ENCODE data around the gene DPCD.
"Not testable (repeated sequence)": the region's sequence is repeated elsewhere in the genome, so short reads cannot be mapped to it uniquely, and the experiment has no call there.

Gene DPCD

DNA sequence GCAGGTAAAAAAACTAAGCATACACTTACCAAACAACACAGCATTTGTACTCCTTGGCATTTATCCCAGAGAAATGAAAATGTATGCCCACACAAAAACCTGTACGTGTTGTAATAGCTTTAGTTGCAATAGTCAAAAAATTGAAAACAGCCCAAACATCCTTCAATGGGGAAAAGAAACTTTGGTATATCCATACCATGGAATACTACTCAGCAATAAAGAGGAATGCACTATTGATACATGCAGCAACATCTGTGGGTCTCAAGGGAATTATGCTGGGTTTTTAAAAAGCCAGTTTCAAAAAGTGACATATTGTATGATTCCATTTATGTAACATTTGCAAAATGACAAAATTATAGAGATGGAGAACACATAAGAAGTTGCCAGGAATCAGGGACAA lies 35.4 kb downstream of the DPCD start:
- DNase-seq, result no peak

DNA sequence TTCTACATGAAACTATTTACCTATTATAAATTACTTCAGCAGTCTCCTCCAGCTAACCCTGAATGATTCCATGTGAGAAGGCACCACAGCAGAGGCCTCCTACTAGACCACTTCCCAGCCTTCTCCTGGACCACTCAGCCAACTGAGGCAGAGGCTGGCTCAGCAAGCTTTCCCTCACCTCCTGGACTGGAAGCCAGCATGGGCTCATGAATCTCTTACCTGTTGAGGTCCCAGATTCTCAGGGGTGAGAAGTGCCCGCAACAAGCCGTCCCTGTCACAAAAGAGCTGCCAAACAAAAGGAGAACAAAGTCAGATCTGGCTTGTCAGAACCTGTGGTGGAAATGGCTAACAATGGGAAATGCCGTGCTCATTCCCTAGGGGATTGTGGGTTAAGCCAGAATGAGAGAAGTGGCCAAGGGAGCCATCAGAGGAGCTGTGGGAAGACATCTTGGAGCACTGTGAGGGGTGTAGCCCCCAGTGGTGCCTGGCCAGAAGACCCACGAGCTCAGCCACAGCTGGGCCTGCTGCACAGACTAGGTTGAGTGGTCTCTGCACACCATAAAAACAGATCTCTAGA lies 36.5 kb downstream of the DPCD start:
- no peak for DNase-seq

DNA sequence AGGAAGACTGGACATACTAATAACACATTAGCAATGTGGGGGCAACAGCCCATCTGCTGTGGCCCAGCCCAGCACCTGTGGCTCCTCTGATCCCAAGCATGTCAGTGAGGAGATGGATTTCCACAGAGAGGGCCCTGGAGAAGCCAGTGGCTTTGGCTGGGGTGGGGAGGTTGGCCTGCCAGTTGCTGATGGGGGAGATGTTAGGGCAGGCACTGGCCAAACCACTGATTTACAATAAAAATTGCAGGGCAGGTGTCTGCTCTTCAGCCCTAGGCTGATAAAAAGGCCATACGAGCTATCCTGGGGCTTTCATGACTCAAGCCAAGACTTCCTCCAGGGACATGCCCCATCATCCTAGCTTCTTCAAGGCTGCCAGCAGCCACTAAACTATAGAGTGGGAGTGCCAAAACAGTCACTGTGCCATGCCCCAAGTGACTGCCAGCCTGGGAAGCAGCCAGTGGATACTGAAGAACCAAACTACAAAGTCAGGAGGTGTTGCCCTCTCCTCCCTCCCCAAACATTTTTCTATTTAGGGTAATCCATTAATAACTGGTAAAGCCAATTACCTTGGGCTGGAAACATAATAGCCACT lies 37.8 kb downstream of the DPCD start:
- no peak for DNase-seq

DNA sequence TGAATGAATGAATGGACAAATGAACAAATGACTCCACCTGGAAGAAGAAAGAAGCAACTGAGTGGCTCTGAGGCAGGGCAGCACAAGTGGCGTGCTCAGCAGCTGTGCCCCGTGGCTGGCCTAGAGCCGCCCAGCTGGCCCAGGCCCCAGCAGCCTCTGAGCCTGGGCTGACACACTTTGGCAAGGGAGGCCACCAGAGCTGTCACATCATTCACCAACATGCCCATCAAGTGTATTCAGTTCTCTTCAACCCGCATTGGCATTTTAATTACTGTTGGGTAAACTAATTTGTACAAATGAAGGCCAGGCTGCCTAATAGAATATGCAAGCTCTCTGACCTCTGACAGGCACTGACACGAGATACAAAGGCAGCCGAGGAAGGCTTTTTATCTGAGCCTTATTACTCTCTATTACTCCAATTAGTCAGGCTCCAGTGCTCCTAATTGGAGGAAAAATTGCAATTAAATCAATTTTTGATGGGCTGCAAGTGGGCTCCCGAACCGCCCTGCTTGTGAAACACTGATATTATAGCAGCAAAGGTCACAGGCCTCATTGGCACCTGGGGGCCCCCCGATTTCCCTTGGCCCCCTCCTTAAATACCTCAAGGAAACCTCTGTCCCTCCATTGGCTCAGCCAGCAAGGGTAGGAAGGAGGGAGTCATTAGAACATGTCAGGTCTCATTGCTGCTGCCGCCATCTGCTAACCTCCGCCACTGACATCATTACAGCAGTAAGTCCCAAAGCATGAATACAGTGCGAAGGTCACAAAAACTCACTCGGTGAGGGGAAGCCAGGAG lies 41.9 kb downstream of the DPCD start:
- DNase-seq, result no peak

DNA sequence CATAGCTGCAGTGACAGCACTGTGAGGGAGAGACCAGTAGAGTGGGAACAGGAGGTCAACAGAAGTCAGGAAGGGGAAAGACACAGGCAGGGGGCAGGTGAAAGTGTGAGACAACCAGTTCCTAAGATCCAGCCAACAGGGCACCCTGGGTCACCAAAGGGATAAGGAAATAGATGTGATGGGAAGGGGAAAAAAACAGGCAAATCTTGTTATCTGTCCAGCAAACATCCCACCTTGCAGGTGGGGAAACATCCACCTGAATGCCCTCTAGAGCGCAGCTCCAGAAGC lies 42.5 kb downstream of the DPCD start:
- DNase-seq, result no peak

DNA sequence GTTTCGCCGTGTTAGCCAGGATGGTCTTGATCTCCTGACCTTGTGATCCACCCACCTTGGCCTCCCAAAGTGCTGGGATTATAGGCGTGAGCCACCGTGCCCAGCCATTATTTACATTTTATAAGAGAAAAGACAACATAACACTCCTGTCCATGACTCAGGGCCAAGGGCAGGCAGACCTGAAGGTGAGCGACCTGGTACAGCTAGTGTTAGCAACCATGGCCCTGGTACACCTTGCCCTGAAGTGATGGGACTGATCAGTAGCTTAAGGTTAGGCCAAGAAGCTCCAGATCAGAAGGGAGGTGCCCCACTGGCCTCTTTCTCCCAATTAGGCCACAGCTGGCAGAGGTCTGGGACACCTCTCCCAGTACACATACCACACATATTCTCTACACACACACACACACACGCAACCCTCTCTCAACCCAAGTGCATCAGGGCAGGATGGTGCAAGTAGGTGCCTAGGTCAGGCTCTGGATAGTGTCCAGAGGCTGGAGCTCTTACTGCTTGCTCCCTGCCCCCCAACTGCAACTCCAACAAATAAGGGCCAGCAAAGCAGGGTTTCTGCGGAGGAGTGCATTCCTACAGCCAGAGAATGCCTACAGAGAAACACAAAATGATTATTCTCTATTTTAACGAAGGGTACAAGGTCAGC lies 43.8 kb downstream of the DPCD start:
- DNase-seq, result no peak

DNA sequence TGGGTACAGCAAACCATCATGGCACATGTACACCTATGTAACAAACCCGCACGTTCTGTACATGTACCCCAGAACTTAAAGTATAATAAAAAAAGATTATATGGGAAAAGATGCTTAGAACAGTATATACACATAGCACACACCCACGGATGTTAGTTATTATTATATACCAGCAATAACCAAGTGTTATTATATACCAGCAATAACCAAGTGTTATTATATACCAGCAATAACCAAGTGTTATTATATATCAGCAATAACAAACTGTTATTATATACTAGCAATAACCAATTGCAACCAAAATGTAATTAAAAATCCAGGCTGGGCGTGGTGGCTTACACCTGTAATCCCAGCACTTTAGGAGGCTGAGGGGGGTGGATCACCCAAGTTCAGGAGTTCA lies 45.4 kb downstream of the DPCD start:
- DNase-seq, result not testable (repeated sequence)

DNA sequence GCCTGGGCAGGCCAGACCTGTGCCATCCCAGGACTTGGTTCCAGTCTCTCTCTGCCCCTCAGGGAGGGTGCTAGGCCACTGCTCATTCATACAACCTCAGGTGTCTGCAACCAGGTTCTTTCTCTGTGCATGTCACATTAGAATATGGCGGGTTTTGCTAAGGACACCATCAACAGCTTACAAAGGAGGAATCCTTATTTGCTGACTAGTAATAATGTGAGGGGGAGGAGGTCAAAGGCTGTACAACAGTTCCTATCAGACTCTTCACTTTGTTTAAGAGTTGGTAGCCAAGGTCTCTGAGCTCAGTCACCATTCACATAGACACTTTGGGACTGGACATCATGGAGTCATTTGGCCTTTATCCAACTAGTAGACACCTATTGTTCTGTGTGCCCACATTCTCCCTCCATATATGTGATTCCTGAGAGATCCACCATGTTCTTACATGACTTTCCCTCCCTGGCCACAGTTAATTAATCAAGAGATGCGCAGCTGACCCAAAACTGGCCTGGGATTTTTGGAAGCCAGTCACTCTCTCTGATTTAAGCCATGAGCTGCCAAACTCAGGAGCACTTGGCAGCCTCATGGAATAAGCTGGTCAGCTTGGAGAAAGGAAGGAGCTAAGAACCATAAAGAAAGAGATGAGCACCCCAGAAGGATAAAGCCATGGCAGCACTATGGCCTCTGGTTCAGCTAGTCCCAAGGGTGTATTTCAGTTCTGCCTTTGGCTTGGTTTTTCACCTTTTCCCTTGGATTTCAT lies 51.2 kb downstream of the DPCD start:
- DNase-seq, result no peak

DNA sequence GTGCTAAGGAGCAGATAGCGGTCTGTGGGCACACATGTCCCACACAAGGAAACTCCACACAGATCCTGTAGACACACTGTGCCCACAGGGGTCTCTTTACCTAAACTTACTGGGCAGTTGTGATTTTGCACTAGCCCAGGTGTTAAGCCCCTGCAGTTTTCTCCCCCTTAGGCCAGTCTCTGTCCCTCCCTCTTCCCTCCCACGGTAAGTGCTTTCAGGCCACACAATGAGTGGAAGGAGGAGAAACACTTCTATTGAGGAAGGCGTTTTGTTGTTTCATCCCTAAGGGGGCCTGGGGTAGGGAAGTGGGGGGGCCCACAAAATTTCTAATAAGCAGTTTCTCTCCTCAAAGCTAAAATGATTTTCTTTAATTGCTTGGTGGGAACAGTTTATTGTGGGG lies 55.4 kb downstream of the DPCD start:
- no peak for DNase-seq

DNA sequence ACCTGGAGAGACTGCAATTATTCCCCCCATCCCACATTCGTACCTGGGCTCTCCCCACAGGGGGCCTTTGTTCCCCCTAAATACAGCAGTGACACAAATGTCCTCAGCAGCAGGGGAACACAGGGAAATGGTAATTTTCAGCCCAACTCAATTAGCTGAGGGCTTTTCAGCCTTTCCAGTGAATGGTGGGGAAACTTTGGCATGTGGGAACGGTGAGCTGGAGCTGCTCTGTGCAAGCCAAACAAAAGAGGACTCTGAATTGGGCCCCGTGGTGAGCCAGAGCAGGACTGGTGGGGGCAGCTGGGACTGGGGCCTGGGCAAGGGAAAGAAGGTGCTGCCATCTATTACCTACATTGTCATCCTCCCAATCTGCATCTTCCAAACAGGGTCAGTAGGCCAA lies 55.9 kb downstream of the DPCD start:
- DNase-seq, result no peak

DNA sequence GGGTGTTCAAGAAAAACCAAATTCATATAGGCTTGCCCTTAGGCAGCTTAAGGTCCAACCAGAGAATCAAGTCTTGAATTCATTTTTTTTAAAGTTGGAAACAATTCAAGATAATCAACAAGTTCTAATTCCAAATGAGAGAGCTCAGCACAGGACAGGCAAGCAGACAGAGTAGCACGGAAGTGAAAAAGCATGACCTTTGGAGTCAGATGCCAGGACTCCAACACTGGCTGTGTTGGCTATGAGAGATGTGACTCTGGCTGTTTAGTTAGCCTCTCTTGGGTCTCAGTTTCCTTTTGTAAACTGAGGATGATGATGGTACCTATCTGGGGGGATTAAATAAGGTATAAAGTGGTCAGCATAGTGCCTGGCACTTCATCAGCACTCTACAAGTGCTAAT lies 57.5 kb downstream of the DPCD start:
- no peak for DNase-seq

DNA sequence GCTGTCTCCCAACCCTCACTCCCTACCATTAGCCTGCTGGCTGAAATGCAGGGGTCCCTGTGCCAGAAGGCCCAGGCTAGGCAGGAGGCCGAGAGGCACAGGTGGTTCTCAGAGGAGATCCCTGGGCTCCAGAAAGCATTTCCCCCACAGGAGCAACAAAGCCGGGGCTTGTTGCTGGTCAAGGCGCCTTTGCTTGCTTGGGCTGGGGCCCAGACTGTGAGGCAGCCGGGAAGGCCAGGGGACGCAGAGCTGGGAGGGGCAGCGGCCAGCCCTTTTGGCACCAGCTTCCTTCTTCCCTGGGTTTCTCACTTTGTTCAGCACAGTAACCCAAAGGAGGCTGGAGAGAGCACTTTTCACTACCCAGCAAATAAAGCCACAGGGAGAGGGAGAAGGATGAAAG lies 58.2 kb downstream of the DPCD start:
- DNase-seq, result no peak

DNA sequence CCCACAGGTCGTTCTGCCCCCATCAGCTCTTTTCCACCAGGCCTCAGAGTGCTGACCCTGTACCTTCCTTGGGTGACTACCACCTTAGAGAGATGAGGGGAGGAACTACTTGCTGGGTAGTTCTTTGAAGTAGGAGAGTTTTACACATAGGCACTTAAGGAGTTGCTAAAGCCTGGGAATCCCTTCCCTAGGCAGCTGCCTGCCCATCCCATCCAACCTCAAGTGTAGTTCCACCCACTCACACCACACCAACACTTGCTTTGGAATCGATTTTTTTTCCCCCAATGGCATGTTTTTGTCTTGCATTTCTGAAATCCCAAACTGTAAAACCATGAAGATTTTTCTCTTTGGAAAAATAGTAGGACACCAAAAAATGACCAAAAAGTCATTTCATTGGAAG lies 59.1 kb downstream of the DPCD start:
- no peak for DNase-seq

DNA sequence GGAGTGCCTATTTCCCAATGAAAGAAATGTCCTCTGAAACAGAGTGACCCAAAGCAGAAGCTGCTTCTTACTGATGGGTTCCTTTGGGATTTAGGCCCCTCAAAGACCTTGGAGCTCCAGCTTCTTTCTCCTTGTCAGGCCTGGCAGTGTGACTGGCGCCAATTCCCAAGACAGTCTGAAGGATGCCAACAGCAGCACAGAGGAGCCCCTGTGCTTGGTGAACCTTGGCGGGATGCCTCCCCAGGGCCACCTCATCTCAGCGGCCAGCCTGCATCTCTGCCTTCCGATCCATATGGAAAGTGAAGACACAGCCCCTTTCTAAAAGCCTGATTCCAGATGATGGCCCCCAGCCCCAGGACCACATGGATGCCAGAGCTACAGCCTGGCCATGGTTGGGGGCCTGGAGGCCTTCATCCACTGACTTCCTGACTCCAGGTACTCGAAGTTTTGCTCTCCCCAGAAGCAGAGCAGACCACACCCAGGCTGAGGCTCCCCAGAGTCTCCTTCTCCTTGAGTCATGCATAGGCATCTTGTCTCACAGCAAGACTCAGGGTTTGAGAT lies 61.5 kb downstream of the DPCD start:
- no peak for DNase-seq

DNA sequence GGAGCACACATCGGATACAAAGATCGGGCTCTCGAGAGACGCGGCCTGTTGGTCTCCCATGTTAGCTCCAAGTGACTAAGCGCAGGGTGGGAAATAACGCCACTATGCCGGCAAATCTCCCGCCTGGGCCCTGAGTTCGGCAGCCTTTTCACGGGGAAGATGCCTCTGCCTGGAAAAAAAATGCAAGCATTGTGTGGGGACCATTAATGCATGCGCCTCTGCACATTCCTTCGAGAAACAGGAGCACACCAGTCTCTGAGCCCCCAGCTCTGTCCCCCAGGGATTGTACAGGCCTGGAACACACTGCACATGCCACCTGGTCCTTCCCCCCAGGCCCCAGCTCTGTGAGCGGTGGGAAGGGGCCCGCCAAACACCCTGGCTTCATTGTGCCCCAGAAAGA lies 62.7 kb downstream of the DPCD start:
- DNase-seq, result no peak

DNA sequence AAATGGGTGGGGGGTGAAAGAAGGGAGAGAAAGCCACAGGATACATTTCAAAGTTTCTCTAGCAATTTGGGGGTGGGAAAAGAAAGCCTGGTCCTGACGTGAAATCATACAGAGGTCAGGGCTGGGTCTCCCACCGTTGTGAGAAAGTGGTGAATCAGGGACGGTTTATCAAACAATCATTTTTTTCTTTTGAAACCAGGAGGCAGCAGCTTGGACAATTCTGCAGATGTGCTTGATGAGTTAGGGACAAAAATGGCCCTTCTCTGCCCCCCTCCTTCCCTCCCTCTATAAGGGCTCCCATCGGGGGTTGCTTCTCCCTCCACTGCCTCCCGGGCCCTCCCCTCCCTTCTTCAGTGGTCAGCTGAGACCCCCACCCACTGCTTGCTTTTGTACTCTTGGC lies 63.2 kb downstream of the DPCD start:
- no peak for DNase-seq

DNA sequence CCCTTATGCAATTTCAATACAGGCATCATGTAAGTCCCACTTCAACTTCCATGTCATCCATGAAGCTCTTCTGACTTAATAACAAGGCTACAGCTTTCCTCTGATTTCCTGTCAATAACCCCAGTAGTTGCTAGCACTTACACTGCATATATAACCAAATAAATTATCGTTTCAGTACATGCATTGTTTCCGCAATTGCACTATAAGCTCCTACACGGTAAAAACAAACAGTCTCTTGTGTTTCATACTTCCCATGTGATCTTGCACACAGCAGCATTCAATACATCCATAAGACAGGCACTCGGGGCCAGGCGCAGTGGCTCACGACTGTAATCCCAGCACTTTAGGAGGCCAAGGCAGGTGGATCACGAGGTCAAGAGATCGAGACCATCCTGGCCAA lies 65.4 kb downstream of the DPCD start:
- DNase-seq, result no peak

DNA sequence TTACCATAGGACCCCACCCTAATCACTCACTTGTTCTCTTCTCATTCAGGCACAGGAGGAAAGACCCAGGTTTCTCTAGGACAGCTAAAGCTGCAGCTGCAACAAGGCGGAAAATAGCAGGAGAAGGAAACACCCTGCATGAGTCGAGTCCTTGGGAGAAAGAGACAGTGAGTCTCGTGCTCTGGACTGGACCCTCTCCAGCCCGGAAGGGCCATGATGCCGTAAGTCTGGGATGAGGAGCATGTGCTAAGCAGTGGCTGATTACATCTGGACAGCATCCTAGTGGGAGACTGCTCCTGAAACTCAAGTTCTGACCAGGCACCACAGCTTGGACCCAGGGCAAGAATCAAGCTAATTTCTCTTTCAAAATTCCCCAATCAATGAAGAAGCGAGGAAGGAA lies 67.4 kb downstream of the DPCD start:
- no peak for DNase-seq

DNA sequence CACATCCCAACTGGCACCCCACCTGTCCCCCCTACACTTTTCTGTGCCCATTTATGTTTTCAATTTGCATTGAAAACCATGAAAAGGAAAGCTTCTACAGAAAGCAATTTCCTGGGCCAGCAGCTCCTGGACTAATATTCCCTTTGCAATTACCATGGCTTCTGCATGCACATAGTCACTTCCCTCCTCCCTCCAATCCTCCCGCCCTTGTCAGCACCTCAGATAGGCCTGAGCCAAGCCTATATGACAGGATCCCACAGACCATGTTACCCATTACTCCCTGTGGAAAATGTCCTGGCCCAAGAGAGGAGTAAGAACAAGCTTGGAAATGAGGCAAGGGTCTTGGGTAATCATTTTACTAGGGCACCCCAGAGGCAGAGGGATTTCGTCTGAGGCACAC lies 68.8 kb downstream of the DPCD start:
- no peak for DNase-seq

DNA sequence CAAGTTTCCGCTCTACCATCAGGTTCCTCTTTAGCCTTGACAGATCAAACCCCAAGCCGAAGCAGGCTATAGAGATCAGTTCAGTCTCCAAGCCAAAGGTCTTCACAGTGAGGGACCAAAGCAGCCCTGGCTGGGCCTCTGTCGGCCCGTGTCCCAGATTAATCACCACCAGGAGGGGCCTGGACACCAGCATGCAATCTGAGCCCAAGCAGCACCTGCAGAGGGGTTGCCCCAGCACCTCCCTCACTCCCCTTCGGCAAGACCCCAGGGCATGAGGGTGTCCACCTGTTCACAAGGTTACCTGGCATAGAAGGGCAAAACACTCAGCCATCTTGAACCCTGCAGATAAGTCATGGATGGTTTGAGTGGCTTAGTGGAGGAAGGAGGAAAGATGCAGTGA lies 70.9 kb downstream of the DPCD start:
- DNase-seq, result no peak

Measured in activated effector memory CD4-positive, alpha-beta T cell treated with anti-CD3 and anti-CD28 coated beads, Interleukin-2, amount 50 U/mL, for 16 hours (primary cell).